Medulla oblongata (tissue), 1 donor: ENCODE data around the gene VPS16.

Experiments
- DNase-seq: peaks from one replicate; pipeline ENCODE4 v3.0.0-alpha.2; 2015; ENCODE audit errors: extremely low spot score

The VPS16 gene

DNA sequence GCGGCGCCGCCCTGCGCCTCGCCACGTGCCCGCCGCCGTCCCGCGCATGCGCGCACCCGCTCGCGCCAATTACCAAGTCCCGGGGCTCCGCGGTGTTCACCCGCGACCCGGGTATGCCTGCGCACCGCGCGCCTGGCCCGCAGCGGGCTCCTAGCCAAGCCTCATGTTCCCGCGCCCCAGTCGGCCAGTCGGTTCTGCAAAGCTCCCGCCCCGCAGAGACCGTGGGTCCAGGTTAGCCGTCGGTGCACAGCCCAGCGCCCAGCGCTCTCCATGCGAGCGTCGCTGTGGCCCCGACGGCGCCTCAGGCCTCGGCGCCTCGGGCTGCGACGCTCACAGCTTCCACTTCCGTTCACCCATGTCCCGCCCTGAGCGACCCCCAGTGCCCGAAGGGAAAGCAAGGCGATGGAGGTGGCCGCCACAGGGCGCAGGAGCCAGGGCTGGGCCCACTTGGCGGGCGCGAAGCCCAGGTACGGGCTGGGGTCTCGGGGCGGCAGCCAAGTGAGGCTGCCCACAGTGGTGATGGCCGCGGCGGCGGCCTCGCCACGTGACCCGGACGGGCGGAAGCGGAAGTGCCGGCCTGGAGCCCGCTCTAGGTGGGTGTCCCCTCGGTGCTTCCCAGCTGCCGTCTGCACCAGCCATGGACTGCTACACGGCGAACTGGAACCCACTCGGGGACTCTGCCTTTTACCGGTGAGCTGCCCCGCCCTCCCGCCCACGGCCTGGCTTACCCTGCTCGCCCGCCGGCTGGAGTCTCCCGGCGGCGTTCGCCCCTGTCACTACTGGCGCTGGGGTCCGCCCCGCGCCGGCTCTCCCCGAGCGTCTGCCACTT lies at the start of gene VPS16, which contains the start of gene PCED1A:
Gene VPS16, plus strand, starts transcription at position 608 of the 829 bp plus-strand sequence. Its CDS starts 30 bp downstream, at position 638.
Gene PCED1A, minus strand, starts transcription at position 518 of the 829 bp plus-strand sequence. CDS start 743 bp downstream, outside the sequence.
- DNase-seq = peak; percentile 87

DNA sequence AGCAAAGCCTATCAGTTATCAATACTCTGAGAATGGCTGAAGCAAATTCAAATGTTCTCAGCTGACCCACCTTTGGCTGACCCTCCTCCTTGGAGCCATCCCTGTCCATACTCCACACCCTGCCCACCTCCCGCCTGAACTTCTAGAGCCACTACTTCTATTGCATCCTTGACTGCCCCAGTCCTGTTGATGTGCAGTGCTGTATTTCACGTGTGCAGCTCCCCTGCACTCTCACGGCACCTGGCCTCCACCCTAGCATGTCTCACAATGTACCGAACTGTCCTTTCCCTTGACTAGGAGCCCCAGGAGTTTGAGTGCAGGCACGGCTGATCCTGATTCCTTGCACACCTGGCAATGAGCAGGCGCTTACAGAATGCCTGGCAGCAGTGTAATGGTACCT lies 47.1 kb upstream of the VPS16 start:
- DNase-seq = no peak

DNA sequence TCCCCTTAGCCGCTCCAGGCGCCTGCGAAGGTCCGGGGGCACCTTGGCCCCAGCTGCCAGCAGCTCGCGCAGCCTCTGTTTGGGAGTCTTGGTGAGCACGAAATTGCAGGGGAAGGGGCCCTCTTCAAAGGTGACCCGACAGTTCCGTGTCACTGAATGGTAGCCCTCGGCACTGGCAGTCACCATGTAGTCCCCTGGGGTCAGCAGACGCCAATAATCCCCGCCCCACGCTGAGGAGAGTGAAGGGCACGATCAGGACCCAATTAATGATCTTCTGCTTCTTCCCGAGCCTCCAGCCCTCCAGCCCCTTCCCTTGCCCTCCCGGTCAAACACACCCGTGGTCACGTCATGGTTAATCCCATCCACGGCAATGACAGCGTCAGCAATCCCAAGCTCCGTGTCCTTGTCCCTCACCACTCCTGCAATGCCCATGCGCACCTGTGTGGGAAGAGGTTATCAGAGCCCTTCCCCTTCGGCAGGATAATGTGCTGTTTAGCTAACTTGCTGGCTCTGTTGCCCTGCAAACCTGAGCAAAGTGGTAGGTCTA lies 46.3 kb upstream of the VPS16 start:
- no peak for DNase-seq

DNA sequence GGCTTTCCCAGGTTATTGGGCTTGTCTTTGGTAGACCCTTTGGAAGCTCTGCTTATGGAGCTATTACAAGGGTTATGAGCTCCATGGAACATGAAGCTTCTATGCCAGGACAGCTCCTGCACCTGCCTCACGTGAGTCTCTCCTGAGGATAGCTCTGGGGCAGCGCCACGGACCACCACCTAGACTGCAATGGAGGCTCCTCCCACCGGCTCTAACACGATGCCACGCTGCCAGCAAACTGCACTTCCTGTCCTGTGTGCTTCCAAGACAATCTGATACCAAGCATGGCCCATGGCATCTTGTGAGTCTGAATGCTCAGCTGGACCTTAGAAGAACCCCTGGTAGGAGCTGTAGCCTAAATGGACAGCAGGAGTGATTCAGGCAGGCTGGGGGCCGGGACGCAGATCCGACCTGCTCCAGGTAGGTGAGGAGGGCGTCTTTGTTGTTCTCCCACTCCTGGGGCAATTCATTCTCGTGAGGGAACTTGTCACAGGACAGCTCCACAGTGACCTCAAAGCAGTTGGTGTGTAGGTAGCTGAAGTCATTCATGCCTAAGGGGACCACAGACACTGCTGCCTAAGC lies 45.6 kb upstream of the VPS16 start:
- no peak for DNase-seq

DNA sequence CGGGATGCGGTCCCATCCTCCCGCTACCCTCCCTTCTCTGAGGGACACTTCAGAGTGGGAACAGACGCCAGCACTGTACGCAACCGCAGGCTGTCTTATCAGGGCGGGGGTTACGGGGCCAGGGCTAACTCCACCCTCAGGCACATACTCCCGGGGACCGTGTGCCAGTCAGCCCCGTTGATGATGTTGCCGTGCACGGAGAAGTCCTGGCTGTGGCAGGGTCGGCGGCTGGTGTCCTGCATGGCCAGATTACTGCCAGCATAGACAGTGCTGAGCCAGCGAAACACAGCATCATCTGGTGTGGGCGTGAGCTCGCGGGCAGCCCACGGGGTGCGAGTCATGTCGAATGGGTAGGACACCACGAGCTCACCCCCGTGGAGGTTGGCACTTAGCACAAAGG lies 45.1 kb upstream of the VPS16 start:
- DNase-seq = no peak

DNA sequence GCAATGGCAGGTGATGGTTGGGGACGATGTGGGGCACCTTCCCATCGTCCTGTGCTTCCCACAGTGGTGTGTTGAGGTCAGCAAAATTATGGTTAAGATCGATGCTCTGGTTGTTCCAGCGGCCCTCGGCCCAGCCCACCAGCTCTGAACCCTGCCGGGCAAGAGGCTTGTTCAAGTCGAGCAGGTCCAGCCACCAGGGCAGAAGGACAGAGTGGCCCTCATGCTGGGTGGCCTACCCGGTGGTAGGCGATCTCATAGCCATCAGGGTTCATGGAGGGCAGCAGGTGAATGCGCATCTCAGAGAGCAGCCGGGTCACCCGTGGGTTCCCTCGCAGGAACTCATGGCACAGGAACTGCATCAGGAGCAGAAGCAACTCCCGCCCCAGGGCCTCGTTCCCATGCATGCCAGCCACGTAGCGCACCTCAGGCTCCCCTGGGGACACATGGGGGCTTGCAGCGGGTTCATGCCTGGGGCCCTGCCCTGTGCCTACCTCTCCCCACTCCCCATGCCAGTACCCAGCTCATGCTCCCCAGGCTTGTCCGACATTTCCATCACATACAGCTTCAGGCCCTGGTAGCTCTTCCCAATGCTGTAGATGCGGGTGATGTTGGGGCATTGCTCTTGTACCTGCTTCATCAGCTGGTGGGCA lies 44.4 kb upstream of the VPS16 start:
- no peak for DNase-seq

DNA sequence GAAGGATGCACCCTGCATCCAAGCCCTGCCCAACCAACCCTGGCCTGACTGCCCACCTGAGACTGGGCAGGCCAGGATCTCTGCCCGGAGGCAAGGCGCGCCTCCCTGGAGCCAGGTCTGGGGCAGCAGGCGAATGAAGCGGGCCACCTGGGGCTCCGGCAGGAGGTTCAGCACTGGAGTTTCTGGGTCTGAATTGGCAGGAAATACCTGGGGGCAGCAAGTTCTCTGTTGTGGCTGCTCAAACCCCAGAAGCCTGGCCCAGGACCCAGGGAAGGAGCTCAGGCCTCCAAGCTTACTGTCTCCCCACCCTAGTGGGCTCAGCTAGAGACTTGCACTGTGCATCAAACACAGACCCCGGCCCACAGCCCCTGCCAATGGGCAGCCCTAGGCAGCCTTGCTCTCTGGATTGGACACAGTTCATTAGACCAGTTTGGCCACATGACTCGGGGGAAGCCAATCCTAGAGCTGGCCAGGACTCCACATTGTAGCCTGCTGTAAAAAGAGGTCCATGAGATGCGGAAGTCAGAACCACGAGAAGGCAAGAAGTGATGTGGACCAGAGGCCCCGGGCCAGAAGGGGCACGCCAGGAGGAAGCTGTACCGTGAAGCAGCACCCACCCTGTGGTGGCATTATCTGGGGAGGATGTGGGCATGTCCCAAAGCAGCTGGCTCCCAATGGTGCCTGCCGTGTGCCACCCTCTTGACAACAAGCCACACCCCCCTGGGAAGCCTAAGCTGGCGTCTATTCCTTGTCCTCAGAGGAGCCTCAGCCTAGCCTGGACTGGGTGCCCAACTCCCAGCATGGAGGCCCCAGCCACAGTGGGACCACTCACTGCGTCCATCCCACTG lies 43.2 kb upstream of the VPS16 start:
- DNase-seq = no peak

DNA sequence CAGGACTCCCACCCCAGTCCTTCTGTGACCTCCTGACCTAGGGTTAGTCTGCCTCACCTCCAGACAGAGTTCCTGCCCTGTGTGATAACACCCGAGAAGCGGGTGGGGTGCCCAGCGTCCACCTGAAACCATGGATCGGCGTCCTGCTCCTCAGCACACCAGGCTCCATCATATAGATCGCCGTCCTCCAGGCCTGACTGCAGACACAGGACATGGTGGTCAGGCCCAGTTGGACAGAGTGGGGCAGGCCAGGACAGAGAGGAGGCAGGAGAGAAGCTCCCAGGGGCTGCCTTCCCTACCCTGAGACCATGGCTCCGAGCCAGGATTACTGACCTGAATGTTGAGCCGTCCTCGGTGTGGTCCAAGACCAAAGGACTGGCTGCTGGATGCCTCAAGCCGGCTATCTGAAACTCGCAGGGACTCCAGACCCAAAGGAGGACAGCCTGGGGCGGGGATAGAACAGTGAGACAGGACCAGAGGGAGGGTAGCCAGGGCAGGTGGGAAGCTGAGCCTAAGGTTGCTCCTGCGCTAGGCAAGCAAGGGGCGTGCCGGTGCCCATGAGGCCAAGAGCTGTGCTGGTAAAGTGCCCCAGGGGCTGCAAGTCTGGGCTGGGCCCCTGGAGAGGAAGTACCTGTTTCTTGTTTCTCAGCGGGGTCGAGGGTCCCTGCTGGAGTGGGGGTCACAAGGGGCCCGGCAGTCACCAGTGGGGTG lies 42.3 kb upstream of the VPS16 start:
- DNase-seq = no peak

DNA sequence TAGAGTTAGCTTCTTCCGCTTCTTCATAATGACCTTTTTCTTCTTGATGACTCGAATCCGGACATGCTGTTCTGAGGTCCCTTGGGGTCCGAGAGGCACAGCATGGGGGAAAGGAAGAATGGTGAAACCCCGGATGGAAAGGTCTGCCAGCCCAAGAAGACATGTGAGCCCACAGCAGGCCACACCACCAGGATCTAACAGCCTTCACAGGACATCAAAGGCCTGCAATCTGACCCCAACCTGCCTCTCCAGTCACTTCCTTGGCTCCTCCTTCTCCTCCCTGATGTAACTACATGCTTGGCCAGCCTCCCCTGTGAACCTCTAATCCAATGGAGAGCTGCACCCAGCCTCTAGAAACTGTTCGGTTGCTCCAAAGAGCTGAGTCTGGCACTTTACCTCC lies 41.7 kb upstream of the VPS16 start:
- DNase-seq = no peak

DNA sequence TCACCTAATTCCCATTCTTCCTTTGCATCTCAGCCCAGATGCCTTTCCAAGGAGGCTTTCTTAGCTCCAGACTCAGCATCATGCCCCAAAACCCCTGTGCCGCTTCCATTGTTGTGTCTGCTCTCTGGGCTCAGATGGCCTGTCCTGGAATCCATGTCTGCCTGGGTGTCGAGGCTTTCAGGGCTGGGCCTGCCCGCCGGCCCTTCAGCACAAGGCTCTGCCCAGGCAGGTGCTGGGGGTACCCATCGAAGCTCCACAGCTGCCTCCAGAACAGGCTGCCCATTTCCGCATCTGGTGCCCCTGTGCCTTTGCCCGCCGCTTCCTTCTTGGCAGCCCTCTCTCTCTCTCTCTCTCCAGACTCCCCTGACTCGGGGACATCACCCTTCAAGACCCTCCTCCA lies 41.3 kb upstream of the VPS16 start:
- DNase-seq = no peak

DNA sequence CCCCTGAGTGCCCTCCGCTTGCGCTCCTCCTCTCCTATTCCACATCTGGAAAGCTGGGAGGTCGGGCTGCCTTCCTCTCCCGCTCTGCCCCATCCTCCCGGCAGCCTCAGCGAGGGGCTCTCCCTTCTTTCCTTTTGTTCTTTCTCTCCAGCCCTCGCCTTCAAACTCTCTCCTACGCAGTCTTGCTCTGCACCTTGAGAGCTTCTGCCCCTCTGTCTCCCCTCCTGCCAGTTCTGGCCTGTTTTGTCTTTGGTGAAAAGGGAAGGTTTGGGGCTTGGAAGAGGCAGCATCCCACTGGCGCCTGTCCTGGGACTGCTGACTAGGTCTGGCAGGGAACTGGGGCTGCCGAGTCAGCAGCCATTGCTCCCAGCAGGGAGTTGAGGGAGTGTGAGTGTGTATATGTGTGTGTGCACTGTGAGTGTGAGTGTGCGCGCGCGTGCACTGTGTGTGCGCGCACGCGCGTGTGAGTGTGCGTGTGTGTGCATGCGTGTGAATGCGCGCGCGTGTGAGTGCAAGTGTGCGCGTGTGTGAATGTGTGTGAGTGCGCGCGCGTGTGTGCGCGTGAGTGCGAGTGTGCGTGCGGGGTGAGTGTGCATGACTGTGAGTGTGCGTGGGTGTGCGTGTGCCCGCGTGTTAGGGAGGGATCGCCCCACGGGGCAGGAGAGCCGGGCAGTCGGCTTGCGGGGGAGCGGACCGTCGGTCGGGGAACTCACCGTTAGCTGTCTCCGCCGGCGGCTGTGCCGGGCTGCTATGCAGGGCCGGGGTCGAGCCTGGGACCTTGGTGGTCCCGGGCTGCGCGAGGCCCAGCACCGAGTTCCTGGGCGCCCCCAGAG lies 40.6 kb upstream of the VPS16 start:
- no peak for DNase-seq

DNA sequence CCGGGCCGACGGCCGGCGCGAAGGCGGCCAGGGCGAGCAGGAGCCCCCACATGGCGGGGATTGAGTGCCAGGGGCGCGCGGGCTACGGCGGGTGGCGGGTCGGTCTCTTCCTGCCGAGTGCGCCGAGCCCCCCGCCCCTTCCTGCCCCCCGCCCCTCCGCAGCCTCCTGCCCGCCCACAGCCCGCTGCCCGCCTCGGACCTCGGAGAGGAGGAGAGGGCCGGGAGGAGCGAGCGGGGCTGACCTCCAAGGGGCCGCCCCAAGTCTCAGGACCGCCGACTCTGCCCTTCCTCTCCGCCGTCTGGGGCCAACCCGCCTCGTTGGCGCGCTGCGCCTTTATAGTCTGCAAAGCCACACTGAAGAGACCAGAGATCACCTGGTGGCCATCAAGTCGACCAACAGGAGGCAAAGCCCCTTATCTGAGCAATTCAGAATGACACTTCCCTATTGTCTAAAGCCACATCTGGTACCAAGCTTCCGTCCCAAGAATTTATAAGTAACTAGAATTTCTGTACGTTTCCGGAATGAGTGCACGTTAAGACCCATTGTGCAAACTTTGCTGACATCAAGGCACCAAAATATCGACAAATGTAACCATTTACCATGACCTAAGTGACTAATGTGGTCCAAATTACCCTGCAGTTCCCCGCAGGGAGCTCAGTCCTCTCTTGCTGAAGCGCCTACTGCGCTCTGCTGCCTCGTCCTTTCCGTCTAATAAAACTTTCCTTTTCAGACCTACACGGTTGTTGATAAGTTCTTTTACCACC lies 39.8 kb upstream of the VPS16 start, which contains the start of gene CPXM1:
Gene CPXM1, minus strand, starts transcription at position 107 of the 765 bp plus-strand sequence. Its CDS starts 55 bp downstream, at position 52.
- DNase-seq = no peak

DNA sequence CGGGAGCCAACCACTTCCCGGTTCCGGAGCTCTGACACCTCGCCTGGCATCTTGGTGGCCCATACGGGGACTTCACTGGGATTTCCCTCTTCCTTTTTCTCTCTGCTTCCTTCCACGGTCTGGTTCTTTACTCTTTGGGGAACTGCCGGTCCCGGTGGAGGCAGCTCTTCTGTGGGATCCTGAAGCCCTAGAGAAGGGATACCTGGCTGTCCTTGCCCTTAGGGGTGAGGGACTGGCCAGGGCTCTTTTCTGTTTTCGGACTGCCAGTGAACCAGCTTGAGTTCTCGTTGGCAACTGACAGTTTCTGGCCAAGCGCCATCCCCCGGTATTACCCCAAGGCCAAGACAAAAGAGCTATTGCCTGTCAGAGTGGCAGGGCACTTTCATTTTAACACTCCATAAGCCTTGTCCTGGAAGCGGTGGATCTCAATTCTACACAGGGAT lies 39.2 kb upstream of the VPS16 start:
- no peak for DNase-seq

DNA sequence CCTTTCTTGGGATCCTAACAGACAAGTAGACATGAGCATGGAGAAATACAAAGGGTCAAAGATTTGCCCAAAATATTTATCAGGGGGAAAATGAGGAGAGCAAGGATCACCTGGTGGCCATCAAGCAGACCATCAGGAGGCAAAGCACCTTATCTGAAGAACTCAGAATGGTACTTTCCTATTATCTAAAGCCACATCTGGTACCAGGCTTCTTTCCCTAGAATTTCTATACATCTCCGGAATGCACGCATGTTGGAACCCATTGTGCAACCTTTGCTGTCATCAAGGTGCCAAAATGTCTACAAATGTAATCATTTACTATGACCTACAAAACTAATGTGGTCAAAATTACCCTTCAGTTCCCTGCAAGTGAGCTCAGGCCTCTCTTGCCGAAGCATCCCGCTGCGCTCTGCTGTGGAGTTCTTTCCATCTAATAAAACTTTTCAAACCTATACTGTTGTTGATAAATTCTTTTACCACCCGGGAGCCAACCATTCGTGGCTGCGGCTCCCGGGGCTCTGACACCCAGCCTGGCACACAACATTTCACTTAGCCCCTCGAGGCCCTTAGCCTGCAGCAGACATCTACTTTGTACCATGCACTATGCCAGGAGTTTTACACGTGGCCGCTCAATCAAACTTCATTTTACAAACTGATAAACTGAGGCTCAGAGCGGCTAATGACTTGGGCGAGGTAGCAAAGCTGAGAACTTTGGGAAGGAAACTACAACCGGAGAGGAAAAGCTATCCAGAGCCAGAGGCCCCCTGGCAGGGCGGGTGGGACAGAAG lies 36.3 kb upstream of the VPS16 start:
- DNase-seq = no peak

DNA sequence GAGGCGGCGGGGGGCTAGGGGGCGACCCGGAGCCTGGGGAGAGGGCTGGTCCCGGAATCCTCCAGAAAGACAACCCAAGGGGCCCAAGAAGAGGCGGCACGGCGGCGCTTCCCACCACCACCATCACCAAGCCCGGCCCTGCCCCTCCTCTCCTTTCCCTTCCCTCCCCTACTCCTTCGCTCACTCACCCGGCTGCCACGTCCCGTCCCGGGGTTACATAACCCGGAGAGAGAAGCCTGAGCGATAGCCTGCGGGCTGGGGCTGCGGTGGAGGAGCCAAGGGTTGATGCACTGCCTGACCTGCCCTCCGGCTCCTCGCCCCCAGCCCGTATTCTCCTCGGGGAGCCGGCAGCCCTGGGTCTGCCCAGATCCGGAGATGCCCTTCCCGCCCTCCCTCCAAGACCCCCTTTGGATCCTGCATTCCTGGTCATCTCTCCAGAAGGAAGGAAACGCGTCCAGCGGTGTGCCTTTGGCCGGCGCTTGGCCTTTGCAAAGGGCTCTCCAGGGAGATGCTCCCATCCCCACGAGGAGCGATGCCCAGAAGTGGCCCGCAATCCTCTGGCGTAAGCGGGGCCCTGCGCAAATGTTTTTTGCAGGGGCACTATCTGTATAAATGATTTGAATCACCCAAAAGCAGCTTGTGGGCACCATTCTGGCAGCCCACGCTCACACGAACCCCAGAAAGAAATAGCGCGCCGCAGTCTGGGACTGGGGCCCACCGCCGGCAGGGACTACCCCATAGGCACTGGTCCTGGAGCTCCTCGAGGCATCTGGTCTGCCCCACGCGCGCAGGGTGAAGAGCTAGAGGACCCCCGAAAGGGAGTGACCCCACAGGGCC lies 35.5 kb upstream of the VPS16 start:
- DNase-seq = no peak

DNA sequence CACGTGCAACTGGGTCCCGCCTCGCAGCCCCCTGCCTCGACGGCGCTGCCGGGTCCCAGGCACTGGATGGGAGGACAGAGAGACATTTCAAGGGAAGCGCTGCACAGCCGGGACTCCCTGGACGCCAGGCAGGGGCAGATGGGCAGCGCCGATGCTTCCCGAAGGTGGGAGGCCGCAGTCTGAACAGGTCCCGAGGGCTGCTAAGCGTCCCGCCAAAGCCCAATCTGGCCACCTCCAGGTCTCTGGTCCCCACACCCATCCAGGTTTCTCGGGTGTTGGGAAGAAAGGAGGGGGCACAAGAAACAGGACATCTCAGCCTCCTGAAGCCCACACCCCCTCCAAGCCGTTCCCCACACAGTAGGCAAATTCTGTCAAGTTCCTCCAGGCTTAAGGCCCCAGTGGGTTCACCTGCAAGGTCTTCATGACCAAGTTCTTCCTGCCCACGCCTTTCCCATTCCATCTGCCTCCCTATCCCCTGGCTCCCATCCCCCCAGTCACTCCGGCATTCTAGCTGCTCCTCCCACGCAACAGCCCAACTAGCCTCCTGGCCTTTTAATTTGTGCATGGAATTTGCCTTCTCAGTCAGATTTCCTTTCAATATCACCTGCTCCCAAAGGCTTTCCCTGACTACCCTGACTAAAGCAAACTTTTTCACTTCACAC lies 34.7 kb upstream of the VPS16 start:
- DNase-seq = no peak

DNA sequence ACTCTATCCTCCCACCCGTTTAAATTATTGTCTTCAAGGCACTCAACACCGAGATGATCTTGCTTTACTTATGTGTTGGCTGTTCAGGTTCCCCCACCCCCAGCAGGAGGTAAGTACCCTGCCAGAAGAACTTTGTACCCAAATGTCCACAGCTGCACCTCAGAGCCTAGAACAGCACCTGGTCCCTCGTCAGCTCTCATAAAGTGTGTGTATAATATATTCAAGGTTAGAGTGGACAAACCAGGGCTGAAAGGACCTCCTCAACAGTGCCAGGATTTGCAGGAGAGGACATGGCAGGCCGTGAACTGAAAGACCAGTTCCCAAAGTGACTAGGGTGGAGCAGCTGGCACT lies 34.2 kb upstream of the VPS16 start:
- DNase-seq = no peak
